Retinal pigment epithelial cell (primary cell): Measurements from ENCODE around the gene TMEM219.

Source experiments
- DNase-seq: peaks from one replicate; pipeline ENCODE4 v3.0.0-alpha.2; 2010; ENCODE audit warnings: low read depth
- H3K4me3 ChIP-seq: 2 replicates; pipeline ENCODE4 v1.5.1; 2011; ENCODE audit warnings: mild to moderate bottlenecking, low read length, control low read depth, moderate library complexity
- TF ChIP-seq, protein P1 (sequence below): conservative IDR thresholded peaks from 2 replicates; pipeline ENCODE4 v1.5.1; 2011; ENCODE audit warnings: low read depth, low read length, control low read depth, inconsistent platforms

The TMEM219 gene

DNA sequence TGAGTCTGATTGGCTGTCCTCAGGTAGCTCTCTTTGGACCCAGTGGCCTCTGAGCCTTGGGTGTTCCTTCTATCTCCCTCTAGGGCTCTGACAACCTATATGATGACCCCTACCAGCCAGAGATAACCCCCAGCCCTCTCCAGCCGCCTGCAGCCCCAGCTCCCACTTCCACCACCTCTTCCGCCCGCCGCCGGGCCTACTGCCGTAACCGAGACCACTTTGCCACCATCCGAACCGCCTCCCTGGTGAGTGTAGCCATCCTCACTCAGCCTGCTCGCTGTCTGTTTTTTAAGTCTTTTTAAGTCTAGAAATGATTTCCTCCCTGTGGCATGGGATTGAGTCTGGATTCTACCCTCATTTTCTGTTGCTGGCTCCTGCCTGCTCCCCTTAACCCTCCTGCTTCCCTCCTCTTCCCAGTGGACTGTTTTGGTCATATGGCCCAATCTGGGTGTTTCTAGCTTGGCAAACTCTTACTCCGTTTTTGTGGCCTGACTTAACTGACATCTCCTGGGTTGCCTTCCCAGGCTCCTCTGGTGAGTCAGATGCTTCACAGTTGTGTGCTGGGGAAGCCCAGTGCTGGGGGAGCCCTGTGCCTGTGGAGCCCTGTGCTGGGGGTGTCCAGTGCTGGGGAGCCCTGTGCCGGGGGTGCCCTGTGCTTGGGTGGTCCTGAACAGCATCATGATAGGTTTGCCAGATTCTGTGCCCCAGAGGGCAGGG, 21.7 kb downstream of the TMEM219 start:
- no peak overlapping the region for H3K4me3 ChIP-seq
- TF ChIP-seq, protein P1, sequence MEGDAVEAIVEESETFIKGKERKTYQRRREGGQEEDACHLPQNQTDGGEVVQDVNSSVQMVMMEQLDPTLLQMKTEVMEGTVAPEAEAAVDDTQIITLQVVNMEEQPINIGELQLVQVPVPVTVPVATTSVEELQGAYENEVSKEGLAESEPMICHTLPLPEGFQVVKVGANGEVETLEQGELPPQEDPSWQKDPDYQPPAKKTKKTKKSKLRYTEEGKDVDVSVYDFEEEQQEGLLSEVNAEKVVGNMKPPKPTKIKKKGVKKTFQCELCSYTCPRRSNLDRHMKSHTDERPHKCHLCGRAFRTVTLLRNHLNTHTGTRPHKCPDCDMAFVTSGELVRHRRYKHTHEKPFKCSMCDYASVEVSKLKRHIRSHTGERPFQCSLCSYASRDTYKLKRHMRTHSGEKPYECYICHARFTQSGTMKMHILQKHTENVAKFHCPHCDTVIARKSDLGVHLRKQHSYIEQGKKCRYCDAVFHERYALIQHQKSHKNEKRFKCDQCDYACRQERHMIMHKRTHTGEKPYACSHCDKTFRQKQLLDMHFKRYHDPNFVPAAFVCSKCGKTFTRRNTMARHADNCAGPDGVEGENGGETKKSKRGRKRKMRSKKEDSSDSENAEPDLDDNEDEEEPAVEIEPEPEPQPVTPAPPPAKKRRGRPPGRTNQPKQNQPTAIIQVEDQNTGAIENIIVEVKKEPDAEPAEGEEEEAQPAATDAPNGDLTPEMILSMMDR, result no peak

DNA sequence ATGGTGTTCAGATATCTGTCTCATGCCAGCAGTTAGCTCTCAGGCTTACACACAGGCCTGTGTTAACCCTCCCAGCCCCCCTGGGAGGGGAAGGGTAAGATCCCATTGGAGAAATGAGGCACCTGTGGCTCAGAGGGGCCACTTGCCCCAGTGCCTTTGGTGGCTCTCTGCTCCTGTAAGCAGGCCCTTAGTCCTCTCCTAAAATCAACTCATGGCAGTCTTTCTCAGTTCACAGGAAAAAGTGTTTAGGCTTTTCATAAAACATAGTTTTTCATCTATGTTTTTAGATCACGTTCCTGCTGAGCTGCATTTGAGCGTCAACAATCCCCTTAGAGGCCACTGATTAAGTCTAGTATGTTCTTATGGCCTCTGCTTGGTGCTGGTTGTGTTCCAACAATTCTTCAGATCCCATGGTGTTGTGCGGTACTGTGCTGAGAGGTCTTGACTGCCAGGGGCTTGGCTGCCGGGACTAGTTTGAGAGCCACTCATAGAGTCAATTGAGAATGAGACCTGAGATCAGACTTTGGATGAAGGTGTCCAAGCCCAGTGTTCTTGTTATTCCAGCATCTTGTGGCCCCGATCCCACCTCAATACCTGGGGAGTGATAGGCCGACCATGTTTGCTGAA, 22.4 kb downstream of the TMEM219 start:
- H3K4me3 ChIP-seq, result no peak overlapping the region
- DNase-seq, result no peak

More for the DNA sequence above, 21.7 kb downstream of the TMEM219 start:
- no peak for DNase-seq

GRCh38 chr16:29984764-29985147, 22.9 kb downstream of the TMEM219 start:
- TF ChIP-seq, protein P1, result no peak
- H3K4me3 ChIP-seq, result no peak overlapping the region
- DNase-seq, result no peak

More for the DNA sequence above, 22.4 kb downstream of the TMEM219 start:
- TF ChIP-seq, protein P1, result no peak

- no peak for DNase-seq
- TF ChIP-seq, protein P1, result no peak
- H3K4me3 ChIP-seq, result no peak overlapping the region
Measured at GRCh38 chr16:29985271-29985811, 23.5 kb downstream of the TMEM219 start.

DNA sequence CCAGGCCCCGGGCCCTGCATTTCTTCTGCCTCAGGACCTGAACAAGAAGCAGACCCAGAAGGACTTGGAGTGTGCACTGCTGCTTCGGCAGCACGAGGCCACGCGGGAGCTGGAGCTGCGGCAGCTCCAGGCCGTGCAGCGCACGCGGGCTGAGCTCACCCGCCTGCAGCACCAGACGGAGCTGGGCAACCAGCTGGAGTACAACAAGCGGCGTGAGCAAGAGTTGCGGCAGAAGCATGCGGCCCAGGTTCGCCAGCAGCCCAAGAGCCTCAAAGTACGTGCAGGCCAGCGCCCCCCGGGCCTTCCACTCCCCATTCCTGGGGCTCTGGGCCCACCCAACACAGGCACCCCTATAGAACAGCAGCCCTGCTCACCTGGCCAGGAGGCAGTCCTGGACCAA, 24.4 kb downstream of the TMEM219 start:
- DNase-seq, result no peak
- no peak overlapping the region for H3K4me3 ChIP-seq
- TF ChIP-seq, protein P1, result no peak

DNA sequence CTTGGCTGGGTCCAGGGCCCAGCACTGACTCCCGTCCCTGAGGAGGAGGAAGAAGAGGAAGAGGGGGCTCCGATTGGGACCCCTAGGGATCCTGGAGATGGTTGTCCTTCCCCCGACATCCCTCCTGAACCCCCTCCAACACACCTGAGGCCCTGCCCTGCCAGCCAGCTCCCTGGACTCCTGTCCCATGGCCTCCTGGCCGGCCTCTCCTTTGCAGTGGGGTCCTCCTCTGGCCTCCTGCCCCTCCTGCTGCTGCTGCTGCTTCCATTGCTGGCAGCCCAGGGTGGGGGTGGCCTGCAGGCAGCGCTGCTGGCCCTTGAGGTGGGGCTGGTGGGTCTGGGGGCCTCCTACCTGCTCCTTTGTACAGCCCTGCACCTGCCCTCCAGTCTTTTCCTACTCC, 25.1 kb downstream of the TMEM219 start:
- TF ChIP-seq, protein P1, result no peak
- DNase-seq, result no peak
- H3K4me3 ChIP-seq, result no peak overlapping the region
